WERI-Rb-1 (cell line): ENCODE results near the gene RBM6.
"Not testable (repeated sequence)": the region's sequence is repeated elsewhere in the genome, so short reads cannot be mapped to it uniquely, and the experiment has no call there.

Experiments used
- DNase-seq: peaks from one replicate; pipeline ENCODE4 v3.0.0-alpha.2; 2020
- H3K27ac ChIP-seq: fragments of 250-450 bp; sonication (Bioruptor Pico); 2 replicates; pipeline ENCODE4 v1.5.1; 2020; ENCODE audit warnings: mild to moderate bottlenecking, moderate library complexity
- H3K27me3 ChIP-seq: fragments of 250-450 bp; sonication (Bioruptor Pico); 2 replicates; pipeline ENCODE4 v1.5.1; 2021; ENCODE audit warnings: mild to moderate bottlenecking, low read depth, moderate library complexity; ENCODE audit not compliant: insufficient read depth, severe bottlenecking
- H3K36me3 ChIP-seq: fragments of 250-450 bp; sonication (Bioruptor Pico); 2 replicates; pipeline ENCODE4 v1.5.1; 2020; ENCODE audit warnings: mild to moderate bottlenecking, moderate library complexity
- H3K4me3 ChIP-seq: 2 replicates; pipeline ENCODE4 v1.5.1; 2011; ENCODE audit warnings: low read depth, mild to moderate bottlenecking, control low read depth, low read length
- H3K9me3 ChIP-seq: fragments of 250-450 bp; sonication (Bioruptor Pico); 2 replicates; pipeline ENCODE4 v1.5.1; 2021; ENCODE audit warnings: mild to moderate bottlenecking, moderate library complexity; ENCODE audit not compliant: severe bottlenecking
- CTCF ChIP-seq: IDR thresholded peaks from 2 replicates; pipeline ENCODE4 v1.5.1; 2011; ENCODE audit warnings: low read depth, mild to moderate bottlenecking, control low read depth, inconsistent platforms, low read length

The RBM6 gene

GRCh38 chr3:49912881-49913281 is 27.1 kb upstream of the RBM6 start:
- Histone ChIP-seq H3K4me3 (no peak overlapping the region), H3K36me3 (peaks cover 8% of the 10 kb centered on the region), H3K27ac (peak overlapping the region; percentile 31; the same call in 1 of the 2 replicates), H3K27me3 (no peaks in the 10 kb centered on the region), H3K9me3 (no peaks in the 10 kb centered on the region)
- peak; percentile 72 for DNase-seq
- TF ChIP-seq CTCF, result no peak

DNA sequence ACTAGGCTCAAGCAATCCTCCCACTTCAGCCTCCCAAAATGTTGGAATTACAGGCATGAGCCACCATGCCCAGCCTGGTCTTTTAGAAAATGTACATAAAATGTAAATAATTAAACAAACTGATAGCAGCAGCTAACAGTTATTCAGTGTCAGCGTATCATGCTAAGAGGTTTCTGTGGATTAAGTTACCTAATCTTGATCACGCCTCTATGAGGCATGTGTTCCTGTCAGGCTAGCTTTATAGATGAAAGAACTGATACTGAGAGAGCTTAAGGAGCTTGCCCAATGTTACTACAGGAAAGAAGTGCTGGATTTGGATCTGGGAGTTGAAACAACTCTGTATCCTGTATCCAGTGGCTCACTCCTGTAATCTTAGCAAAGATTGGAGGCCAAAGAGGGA is 25.0 kb upstream of the RBM6 start:
- H3K27ac ChIP-seq, result peak overlapping the region; percentile 66
- H3K9me3 ChIP-seq, result no peaks in the 10 kb centered on the region
- H3K4me3 ChIP-seq, result no peak overlapping the region
- H3K36me3 ChIP-seq, result peaks cover 8% of the 10 kb centered on the region
- no peaks in the 10 kb centered on the region for H3K27me3 ChIP-seq
- no peak for TF ChIP-seq CTCF
- peak; percentile 32 for DNase-seq

DNA sequence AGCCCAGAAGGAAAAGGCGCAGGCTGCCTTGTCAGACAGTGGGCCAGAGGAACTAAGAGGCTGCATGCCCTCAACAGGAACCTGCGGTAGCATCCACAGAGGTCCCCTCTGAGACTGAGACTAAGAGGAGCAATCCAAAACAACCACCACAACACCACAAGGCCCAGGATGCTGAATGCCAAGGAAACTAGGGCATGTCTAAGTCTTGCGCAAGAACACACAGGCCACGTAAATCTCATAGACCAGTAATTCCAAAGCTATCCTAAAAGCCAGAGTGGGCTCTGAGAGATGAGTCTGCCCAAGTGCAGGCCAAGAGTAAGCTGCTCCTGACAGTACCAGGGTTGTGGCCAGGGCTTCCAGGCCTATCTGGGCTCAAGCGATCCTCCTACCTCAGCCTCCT is 23.3 kb upstream of the RBM6 start:
- no peak for TF ChIP-seq CTCF
- Histone ChIP-seq H3K36me3 (peaks cover 7% of the 10 kb centered on the region), H3K9me3 (no peaks in the 10 kb centered on the region), H3K27me3 (no peaks in the 10 kb centered on the region), H3K27ac (no peak overlapping the region), H3K4me3 (no peak overlapping the region)
- no peak for DNase-seq

DNA sequence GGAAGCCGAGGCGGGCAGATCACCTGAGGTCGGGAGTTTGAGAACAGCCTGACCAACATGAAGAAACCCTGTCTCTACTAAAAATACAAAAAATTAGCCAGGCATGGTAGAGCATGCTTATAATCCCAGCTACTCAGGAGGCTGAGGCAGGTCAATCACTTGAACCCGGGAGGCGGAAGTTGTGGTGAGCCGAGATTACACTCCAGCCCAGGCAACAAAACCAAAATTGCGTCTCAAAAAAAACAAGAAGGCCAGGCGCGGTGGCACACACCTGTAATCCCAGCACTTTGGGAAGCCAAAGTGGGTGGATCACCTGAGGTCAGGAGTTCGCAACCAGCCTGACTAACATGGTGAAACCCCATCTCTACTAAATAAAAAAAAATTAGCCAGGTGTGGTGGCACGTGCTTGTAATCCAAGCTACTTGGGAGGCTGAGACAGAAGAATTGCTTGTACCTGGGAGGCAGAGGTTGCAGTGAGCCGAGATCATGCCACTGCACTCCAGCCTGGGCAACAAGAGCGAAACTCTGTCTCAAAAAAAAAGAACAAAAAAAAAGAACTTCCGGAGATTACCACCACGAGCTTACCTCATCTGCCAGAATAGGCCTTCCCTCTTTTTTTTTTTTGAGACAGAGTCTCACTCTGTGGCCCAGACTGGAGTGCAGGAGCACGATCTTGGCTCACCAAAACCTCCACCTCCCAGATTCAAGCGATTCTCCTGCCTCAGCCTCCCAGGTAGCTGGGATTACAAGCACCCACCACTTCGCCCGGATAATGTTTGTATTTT is 22.0 kb upstream of the RBM6 start:
- not testable (repeated sequence) for H3K27me3 ChIP-seq, H3K27ac ChIP-seq, DNase-seq, H3K9me3 ChIP-seq, H3K4me3 ChIP-seq, H3K36me3 ChIP-seq

DNA sequence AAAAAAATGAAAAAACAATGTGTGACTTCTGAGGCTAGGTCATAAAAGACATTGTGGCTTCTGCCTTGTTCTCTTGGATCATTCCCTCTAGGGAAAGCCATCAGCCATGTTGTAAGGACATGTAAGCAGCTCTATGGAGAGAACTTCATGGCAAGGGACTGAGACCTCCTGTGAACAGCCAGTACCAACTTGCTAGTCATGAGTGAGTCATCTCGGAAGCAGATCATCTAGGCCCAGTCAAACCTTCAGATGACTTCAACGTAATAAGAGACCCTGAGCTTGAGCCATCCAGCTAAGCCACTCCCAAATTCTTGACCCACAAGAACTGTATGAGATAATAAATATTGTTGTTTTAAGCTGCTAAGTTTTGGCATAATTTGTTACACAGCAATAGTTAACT is 15.3 kb upstream of the RBM6 start:
- no peak for DNase-seq
- no peaks in the 10 kb centered on the region for H3K9me3 ChIP-seq

DNA sequence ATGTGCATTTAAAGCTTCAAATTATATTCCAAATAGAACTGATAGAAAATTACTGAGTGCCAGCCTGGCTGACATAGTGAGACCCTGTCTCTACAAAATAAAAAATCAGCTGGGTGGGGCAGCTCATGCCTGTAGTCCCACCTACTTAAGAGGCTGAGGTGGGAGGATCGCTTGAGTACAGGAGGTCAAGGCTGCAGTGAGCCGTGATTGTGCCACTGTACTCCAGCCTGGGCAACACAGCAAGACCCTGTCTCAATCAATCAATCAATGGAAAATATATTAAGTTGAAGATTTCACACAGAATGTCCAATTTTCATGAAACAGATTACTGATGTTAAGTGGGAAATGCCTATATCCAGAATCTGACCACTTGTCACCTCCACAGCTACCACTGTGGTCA is 14.5 kb upstream of the RBM6 start:
- Histone ChIP-seq H3K27ac (no peak overlapping the region), H3K27me3 (no peaks in the 10 kb centered on the region), H3K9me3 (no peaks in the 10 kb centered on the region), H3K36me3 (peaks cover 7% of the 10 kb centered on the region; the same call in 1 of the 2 replicates), H3K4me3 (no peak overlapping the region)
- DNase-seq, result no peak
- no peak for TF ChIP-seq CTCF

More for the DNA sequence above, 15.3 kb upstream of the RBM6 start:
- TF ChIP-seq CTCF, result no peak
- Histone ChIP-seq H3K4me3 (no peak overlapping the region), H3K27me3 (no peaks in the 10 kb centered on the region), H3K27ac (no peak overlapping the region), H3K36me3 (peaks cover 7% of the 10 kb centered on the region; the same call in 1 of the 2 replicates)
